ENCODE measurements around the gene TUG1. TPM values are rescaled to one million over a fixed set of nuclear protein-coding genes. Genes with fewer than 3 reads are reported as not detected.

The TUG1 gene
- total and polyA plus RNA-seq, 2 donors (not counting 3 experiments of a cell fraction or from before 2014, with no cell fraction given): 77.1 to 85.9 TPM

- TF ChIP-seq GATA2 (IDR thresholded peaks at IDR 0.05; ENCODE audit: insufficient read depth, insufficient read length, low read depth, low read length): no peak
- FAIRE-seq (no peak), DNase-seq (ENCODE audit: low read depth, low spot score) (no peak)
- POLR2A ChIA-PET: no interaction called here
- no peaks in the 10 kb centered on the region for H3K79me2 ChIP-seq (ENCODE audit: control insufficient read depth, insufficient read depth, low read length)
- no TSS peak for BruUV-seq (replicated peaks)
- H3K9me1 ChIP-seq (replicated peaks; ENCODE audit: control insufficient read depth, extremely low read depth, insufficient read depth, low read length): no peaks in the 10 kb centered on the region
- H3K9ac ChIP-seq (replicated peaks; ENCODE audit: extremely low read depth, insufficient read depth, low read length): no peak overlapping the region
- no peak overlapping the region for H2AFZ ChIP-seq (ENCODE audit: low read depth, low read length)
- no peak overlapping the region for H3K4me3 ChIP-seq (replicated peaks in 1 of 3; ENCODE audit: insufficient read depth in 1 of 3, low read depth in 1 of 3, low read length in 3 of 3)
- no peaks in the 10 kb centered on the region for H4K20me1 ChIP-seq (replicated peaks; ENCODE audit: control insufficient read depth, extremely low read depth, insufficient read depth, low read length)
- intact Hi-C loops (cut with micrococcal nuclease) (loop anchor here (5.0 kb wide), 1 partner anchor 287 kb away; no protein-coding TSS in a partner anchor), dilution Hi-C loops (cut with MboI; ENCODE audit: extremely low pct_ligation_motif_present, low sequenced_read_pairs) (no loop called here)
- H3K4me1 ChIP-seq (ENCODE audit: control insufficient read depth, extremely low read depth, insufficient read depth, low read length): no peaks in the 10 kb centered on the region
- H3K27ac ChIP-seq (ENCODE audit: insufficient read depth, low read depth, low read length): no peak overlapping the region
- peaks cover 27 to 61% of the 10 kb centered on the region in 2 experiments for H3K36me3 ChIP-seq (ENCODE audit: control insufficient read depth in 2 of 2, extremely low read depth in 1 of 2, insufficient read depth in 2 of 2, low read length in 2 of 2)
- no peaks in the 10 kb centered on the region for H3K27me3 ChIP-seq (ENCODE audit: control insufficient read depth in 2 of 2, insufficient read depth in 2 of 2, low read length in 2 of 2)
- no peaks in the 10 kb centered on the region for H3K9me3 ChIP-seq (replicated peaks; ENCODE audit: control insufficient read depth, insufficient read depth, low read length)
- H3K4me2 ChIP-seq (ENCODE audit: insufficient read depth, low read length): no peak overlapping the region
- CTCF ChIA-PET: interaction anchor here (1.2 to 3.6 kb wide), 3 partner anchors 25 to 161 kb away, joined by 3 to 150 read pairs (median 20); partner anchors contain the start of genes MORC2 and TUG1
These were observed 24.1 kb upstream of the TUG1 start for GRCh38 chr22:30944986-30945385.

GRCh38 chr22:30945653-30946052 lies 23.4 kb upstream of the TUG1 start:
- TF ChIP-seq GATA2 (IDR thresholded peaks at IDR 0.05; ENCODE audit: insufficient read depth, insufficient read length, low read depth, low read length): no peak
- TF ChIP-seq MAX (IDR thresholded peaks at IDR 0.05; ENCODE audit: insufficient read depth, insufficient read length): no peak
- no peak for TF ChIP-seq CTCF (IDR thresholded peaks at IDR 0.05; ENCODE audit: extremely low read depth in 1 of 2, insufficient read depth in 1 of 2, low read depth in 1 of 2, low read length in 2 of 2)
- TF ChIP-seq FOS (IDR thresholded peaks at IDR 0.05; ENCODE audit: borderline replicate concordance, insufficient read depth, low read length): no peak
- no peak for TF ChIP-seq JUN (IDR thresholded peaks at IDR 0.05; ENCODE audit: borderline replicate concordance, insufficient read depth, insufficient read length, low read depth)
- TF ChIP-seq POLR2AphosphoS5 (IDR thresholded peaks at IDR 0.05; ENCODE audit: insufficient read depth, low read depth, low read length): no peak
- no peak for TF ChIP-seq MYC (IDR thresholded peaks at IDR 0.05; ENCODE audit: low read depth, low read length)
- no peak for TF ChIP-seq POLR2A (IDR thresholded peaks at IDR 0.05; ENCODE audit: low read depth, low read length)
- TF ChIP-seq EZH2 (IDR thresholded peaks at IDR 0.05; ENCODE audit: borderline replicate concordance, low read depth, low read length, severe bottlenecking): no peak
- Histone ChIP-seq H3K27ac (ENCODE audit: insufficient read depth, low read depth, low read length) (no peak overlapping the region), H3K27me3 (ENCODE audit: control insufficient read depth in 2 of 2, insufficient read depth in 2 of 2, low read length in 2 of 2) (no peaks in the 10 kb centered on the region), H3K79me2 (ENCODE audit: control insufficient read depth, insufficient read depth, low read length) (no peaks in the 10 kb centered on the region), H3K4me3 (replicated peaks in 1 of 3; ENCODE audit: insufficient read depth in 1 of 3, low read depth in 1 of 3, low read length in 3 of 3) (no peak overlapping the region), H3K4me2 (ENCODE audit: insufficient read depth, low read length) (no peak overlapping the region), H3K9me3 (replicated peaks; ENCODE audit: control insufficient read depth, insufficient read depth, low read length) (no peaks in the 10 kb centered on the region), H3K9ac (replicated peaks; ENCODE audit: extremely low read depth, insufficient read depth, low read length) (no peak overlapping the region), H3K9me1 (replicated peaks; ENCODE audit: control insufficient read depth, extremely low read depth, insufficient read depth, low read length) (no peaks in the 10 kb centered on the region), H3K36me3 (ENCODE audit: control insufficient read depth in 2 of 2, extremely low read depth in 1 of 2, insufficient read depth in 2 of 2, low read length in 2 of 2) (peaks cover 27 to 56% of the 10 kb centered on the region in 2 experiments), H4K20me1 (replicated peaks; ENCODE audit: control insufficient read depth, extremely low read depth, insufficient read depth, low read length) (no peaks in the 10 kb centered on the region), H3K4me1 (ENCODE audit: control insufficient read depth, extremely low read depth, insufficient read depth, low read length) (no peaks in the 10 kb centered on the region), H2AFZ (ENCODE audit: low read depth, low read length) (no peak overlapping the region)
- intact Hi-C loops (cut with micrococcal nuclease): loop anchor here (5.0 kb wide), 1 partner anchor 287 kb away; no protein-coding TSS in a partner anchor
- no TSS peak for BruUV-seq (replicated peaks)
- no peak for FAIRE-seq
- dilution Hi-C loops (cut with MboI; ENCODE audit: extremely low pct_ligation_motif_present, low sequenced_read_pairs): no loop called here
- CTCF ChIA-PET: interaction anchor here (1.1 to 3.6 kb wide), 7 partner anchors 24 to 327 kb away, joined by 3 to 150 read pairs (median 10); partner anchors contain the start of genes MORC2, SMTN and TUG1
- POLR2A ChIA-PET: interaction anchor here (2.2 kb wide), 1 partner anchor 136 kb away, joined by 9 read pairs; the partner anchor contains the start of gene SMTN
- DNase-seq (ENCODE audit: low read depth, low spot score): no peak
